Measurements from ENCODE around the gene PRR23A.

Gene PRR23A

GRCh38 chr3:138972941-138973340 is 33.1 kb downstream of the PRR23A start:
- no peak for DNase-seq (ENCODE audit: low read depth in 3 of 3)

- no peak for DNase-seq (ENCODE audit: low read depth in 3 of 3)
These were observed 34.2 kb downstream of the PRR23A start for GRCh38 chr3:138971766-138972320.

GRCh38 chr3:138964923-138965322 is 41.1 kb downstream of the PRR23A start:
- DNase-seq (ENCODE audit: low read depth in 3 of 3) = no peak

- DNase-seq (ENCODE audit: low read depth in 3 of 3) = no peak
These were observed 41.8 kb downstream of the PRR23A start for GRCh38 chr3:138964264-138964663.

GRCh38 chr3:138962854-138963560 is 43.1 kb downstream of the PRR23A start:
- DNase-seq (ENCODE audit: low read depth in 3 of 3) = no peak

GRCh38 chr3:138960417-138960852 is 45.6 kb downstream of the PRR23A start:
- DNase-seq (ENCODE audit: low read depth in 3 of 3) = no peak

Data from stimulated activated CD4-positive, alpha-beta T cell treated with anti-CD3 and anti-CD28 coated beads, TNF-alpha, amount 100 ng/mL, for 48 hours (primary cell).